ENCODE measurements around the gene TMEM79.
A peak's percentile ranks its signal among the peaks of the same experiment; 100 is the strongest.

TMEM79 gene

GRCh38 chr1:156266051-156266450 lies 18.1 kb upstream of the TMEM79 start:
- no peak for DNase-seq

DNA sequence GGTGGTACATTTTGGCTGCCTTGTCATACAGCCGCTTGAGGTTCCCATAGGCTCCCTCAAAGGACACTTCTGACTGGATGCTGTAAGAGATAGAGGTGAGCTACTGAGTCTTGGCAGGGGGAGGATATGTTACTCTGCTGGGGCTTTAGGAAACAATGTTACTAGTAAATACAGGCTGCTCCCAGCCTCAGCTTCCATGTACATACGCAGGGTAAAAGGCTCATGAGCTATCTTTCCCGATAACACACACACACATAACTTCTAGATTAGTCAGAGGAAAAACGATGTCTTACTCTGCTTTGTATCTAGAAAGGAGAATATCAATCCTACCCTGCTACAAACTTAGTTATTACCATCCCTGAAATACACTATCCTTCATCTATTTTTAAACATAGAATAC lies 15.8 kb upstream of the TMEM79 start:
- no peak for DNase-seq

DNA sequence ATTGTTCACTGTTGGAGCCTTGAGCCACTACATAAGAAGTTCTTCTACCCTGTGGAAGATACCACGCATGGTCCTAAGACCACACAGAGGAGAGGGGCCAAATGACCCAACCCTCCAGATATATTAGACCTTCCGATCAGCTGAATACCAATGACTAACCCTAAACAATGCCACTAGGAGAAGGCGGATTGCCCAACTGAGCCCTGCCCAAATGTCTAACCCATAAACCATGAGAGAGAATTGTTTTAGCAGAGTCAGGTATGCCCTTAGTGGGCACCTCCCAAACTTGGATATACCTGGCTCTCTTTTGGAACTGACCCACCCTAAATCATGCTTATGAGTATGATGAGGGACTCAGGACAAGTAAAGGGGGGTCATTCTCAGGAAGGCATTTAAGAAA lies 13.8 kb upstream of the TMEM79 start:
- DNase-seq, result no peak

GRCh38 chr1:156276532-156276931 lies 7.6 kb upstream of the TMEM79 start:
- no peak for DNase-seq

DNA sequence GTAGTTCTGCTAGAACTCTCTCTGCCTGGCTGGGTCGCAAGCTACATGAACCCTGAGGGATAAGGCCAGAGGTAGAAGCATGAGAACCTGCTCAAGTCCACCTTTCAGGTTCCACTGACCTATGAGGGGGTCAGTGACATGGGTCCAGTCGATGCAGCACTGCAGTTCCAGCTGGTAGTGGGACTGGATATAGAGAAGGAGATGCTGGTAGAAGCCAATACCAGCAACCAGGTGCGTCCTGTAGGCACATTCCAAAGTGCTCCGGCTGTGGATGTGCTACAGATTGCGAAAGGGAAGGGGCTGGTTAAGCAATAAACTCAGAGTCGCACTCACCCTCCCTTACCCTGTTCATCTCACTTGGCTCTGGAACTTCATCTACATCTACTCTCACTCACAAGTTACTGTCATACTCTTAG lies 7.2 kb upstream of the TMEM79 start:
- no peak for DNase-seq

DNA sequence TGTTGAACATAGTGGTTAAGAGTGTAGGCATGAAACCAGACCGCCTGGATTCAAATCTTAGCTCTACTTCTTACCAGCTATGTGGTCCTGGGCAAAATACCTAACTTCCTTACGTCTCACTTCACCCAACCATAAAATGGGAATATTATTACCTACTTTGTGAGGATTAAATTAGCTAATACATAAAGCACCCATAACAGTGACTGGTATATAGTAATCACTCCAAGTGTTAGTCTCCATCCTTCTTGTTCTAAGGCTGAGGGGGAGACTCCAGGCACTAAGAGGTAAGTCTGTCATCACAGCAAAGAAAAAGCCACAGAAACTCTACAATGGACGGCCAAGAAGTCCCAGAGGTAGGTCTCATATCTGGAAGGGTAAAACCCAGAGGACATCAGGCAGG lies 4.3 kb upstream of the TMEM79 start:
- DNase-seq, result no peak

DNA sequence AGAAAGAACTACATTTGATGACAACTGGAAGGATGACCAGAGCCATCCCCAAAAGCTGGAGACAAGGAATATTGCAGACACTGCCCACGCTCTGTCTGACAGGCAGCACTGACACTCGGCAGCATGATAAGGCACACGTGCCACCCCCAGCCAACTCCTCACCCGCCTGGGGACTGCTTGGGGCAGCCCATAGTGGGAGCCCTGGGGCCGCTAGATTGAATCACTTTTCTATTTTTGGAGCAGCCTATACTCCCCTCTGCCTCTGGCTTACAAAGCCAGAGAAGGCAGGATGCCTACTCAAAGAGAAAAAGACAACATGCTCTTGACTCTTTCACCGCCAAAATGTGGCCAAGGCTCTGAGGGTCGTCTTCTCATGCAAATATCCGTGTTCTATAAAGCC lies 2.8 kb upstream of the TMEM79 start:
- DNase-seq, result no peak

- no peak for DNase-seq
These were observed 2.2 kb upstream of the TMEM79 start for GRCh38 chr1:156281693-156282478.

DNA sequence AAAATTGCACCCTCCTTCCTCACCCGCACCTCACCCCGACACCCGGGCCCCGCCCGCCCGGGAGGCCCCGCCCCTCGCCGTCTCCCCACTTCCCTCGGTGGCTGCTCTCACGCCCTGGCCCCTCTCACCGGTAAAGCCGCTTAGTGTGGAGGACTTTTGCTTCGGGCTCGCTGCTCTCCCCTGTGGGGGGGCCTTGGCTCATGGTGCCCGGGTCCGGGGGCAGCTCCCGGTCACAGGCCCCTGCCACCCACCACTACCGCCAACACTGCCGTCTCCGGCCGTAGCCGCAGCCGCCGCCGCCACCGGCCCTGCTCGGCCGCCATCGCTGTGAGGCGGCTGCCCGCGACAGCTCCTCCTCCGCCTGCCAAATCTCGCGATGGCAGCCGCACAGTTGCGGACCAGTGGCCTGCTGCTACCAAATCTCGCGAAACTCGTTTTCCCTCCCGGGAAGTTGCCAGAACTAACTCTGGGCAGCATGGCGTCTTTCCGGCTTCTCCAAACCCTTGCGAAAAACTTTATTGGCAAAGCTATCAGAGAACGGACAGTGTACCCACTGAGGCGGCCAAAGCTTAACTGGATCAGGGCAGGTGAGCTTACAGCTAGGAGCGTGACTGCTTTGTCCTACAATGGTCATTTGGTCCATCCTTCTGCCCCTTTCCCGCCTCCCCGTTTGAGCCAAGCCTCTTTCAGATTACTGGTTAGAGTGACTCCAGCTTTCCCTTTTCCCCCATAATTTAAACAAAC lies 1.5 kb upstream of the TMEM79 start, which contains the start of gene SMG5:
TSS of gene SMG5 (minus strand) at position 347 of the 744 bp plus-strand sequence. CDS start at position 202, 145 bp downstream.
- peak; percentile 76 to 90 (median 83) for DNase-seq

- DNase-seq, result no peak
These were observed 604 bp upstream of the TMEM79 start for GRCh38 chr1:156283521-156283920.

- DNase-seq, result no peak
These were observed 632 bp downstream of the TMEM79 start for GRCh38 chr1:156284757-156285156.

DNA sequence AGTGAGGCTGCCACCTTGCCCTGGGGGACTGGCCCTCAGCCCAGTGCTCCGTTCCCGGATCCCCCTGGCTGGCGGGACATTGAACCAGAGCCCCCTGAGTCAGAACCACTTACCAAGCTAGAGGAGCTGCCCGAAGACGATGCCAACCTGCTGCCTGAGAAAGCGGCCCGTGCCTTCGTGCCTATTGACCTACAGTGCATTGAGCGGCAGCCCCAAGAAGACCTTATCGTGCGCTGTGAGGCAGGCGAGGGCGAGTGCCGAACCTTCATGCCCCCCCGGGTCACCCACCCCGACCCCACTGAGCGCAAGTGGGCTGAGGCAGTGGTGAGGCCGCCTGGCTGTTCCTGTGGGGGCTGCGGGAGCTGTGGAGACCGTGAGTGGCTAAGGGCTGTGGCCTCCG lies 1.3 kb downstream of the TMEM79 start:
- no peak for DNase-seq

- DNase-seq, result no peak
These were observed 1.9 kb downstream of the TMEM79 start for GRCh38 chr1:156286061-156286460.

DNA sequence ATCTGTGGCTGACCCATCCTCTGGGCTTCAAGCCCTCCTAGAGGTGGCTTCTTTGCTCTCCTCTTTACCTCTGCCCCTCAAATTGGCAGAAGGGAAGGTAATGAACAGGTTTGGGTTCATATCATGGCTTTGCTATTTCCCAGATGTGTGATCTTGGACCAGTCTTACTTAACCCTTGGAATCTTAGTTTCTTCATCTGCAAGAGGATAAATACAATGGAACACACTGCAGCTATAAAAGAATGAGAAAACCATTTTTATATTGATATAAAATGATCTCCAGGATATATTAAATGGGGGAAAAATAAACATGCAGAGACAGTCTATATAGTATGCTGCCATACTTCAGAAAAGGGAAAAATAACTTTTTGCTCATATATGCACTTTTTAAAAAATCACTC lies 5.7 kb downstream of the TMEM79 start:
- DNase-seq, result no peak

- no peak for DNase-seq
These were observed 7.3 kb downstream of the TMEM79 start for GRCh38 chr1:156291226-156292061.

GRCh38 chr1:156293098-156293434 lies 8.9 kb downstream of the TMEM79 start:
- no peak for DNase-seq

- no peak for DNase-seq
These were observed 9.8 kb downstream of the TMEM79 start for GRCh38 chr1:156293895-156294294.

GRCh38 chr1:156295391-156295947 lies 11.3 kb downstream of the TMEM79 start, which contains the start of gene GLMP:
TSS of gene GLMP (minus strand) at chr1:156295679. CDS start at chr1:156295645, 34 bp downstream.
- DNase-seq, result peak in 2 of 4 experiments; percentile 28 to 42

DNA sequence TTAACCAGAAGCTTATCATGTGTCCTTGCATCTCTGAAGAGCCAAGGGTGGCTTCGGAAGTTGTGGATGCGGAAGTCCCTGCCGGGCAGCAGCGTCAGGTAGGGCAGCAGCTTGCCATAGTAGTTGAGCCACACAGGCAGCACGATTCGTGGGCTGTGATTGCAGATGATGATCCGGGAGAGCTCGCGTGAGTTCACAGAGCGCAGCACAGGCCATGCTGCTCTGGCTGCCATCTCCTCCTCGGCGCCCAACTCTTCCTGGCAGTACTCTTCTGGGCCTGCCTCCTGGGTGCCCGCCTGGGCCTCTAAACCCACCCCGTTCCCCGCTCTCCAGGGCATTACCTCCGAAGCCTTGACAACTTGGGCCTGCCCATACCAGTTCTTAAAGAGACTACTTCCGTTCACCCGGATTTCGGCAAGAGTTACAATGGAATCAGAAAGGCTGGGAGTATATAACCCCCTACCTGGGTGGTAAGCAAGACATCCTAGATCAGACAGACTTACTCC lies 14.8 kb downstream of the TMEM79 start, which contains the start of gene VHLL:
TSS of gene VHLL (minus strand) at position 456 of the 506 bp plus-strand sequence. CDS start at position 338, 118 bp downstream.
- DNase-seq, result no peak

GRCh38 chr1:156303241-156303640 lies 19.1 kb downstream of the TMEM79 start:
- no peak for DNase-seq

DNA sequence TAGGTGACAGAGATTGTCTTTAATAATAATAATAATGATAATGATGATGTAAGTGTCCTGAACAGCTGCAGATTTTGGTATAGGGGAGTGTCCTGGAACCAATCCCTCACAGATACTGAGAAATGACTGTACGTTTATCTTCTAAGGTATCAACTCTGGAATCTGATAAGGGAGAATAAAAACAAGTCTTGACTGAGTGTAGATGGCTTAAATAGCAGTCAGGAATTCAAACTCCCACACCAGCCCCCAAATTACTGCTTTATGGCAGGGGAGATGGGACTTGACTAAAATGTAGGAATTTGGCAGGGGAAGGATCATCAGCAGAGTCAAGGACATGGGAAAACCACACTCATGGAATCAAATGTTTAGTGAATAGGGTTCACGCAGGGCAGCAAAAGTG lies 21.1 kb downstream of the TMEM79 start:
- no peak for DNase-seq

DNA sequence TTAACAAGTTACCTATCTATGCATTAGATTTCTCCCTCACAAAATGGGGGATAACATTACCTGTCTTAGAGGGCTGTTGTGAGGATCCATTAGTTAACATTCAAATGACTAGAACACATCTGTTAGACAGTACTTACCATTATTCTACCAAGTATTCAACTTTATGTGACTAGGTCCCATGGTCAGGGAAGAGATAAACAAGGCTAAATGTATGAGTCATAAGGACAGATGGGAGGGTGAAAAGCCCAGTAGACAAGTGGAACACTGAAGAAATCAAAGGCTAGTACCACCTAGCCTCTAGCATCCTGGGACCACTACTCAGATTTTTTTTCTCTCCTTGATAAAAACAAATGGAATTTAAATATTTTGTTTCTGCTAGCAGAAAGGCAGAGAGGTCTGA lies 24.0 kb downstream of the TMEM79 start:
- no peak for DNase-seq

GRCh38 chr1:156310962-156311361 lies 26.8 kb downstream of the TMEM79 start:
- DNase-seq, result no peak
